ENCODE measurements around the gene CNKSR2.

The CNKSR2 gene

GRCh38 chrX:21657318-21658151 is 283.3 kb downstream of the CNKSR2 start:
- H3K27ac ChIP-seq: no peak overlapping the region
- no peak for TF ChIP-seq CTCF (IDR thresholded peaks at IDR 0.05)
- TF ChIP-seq ZFX (IDR thresholded peaks at IDR 0.05; ENCODE audit: borderline replicate concordance): no peak

- TF ChIP-seq CTCF (IDR thresholded peaks at IDR 0.05) (no peak), ZFX (IDR thresholded peaks at IDR 0.05; ENCODE audit: borderline replicate concordance) (no peak)
- H3K27ac ChIP-seq: no peak within 1 kb of the TSS
These were observed 284.0 kb downstream of the CNKSR2 start, which contains the start of gene KLHL34 for GRCh38 chrX:21658152-21658737. KLHL34 (minus strand) TSS chrX:21658330; CDS start chrX:21657788, 542 bp downstream.

- no peak for TF ChIP-seq ZFX (IDR thresholded peaks at IDR 0.05; ENCODE audit: borderline replicate concordance)
- TF ChIP-seq CTCF (IDR thresholded peaks at IDR 0.05): no peak
- no peak overlapping the region for H3K27ac ChIP-seq
These were observed 284.5 kb downstream of the CNKSR2 start for GRCh38 chrX:21658746-21659145.

- TF ChIP-seq CTCF (IDR thresholded peaks at IDR 0.05): no peak
- TF ChIP-seq ZFX (IDR thresholded peaks at IDR 0.05; ENCODE audit: borderline replicate concordance): no peak
- H3K27ac ChIP-seq: no peak overlapping the region
These were observed 285.1 kb downstream of the CNKSR2 start for GRCh38 chrX:21659320-21659719.

- no peak for TF ChIP-seq CTCF (IDR thresholded peaks at IDR 0.05)
- no peak for TF ChIP-seq ZFX (IDR thresholded peaks at IDR 0.05; ENCODE audit: borderline replicate concordance)
- no peak overlapping the region for H3K27ac ChIP-seq
These were observed 285.9 kb downstream of the CNKSR2 start for GRCh38 chrX:21660156-21660555.

- TF ChIP-seq CTCF (IDR thresholded peaks at IDR 0.05) (no peak), ZFX (IDR thresholded peaks at IDR 0.05; ENCODE audit: borderline replicate concordance) (no peak)
These were observed 287.1 kb downstream of the CNKSR2 start for GRCh38 chrX:21661316-21661715.

GRCh38 chrX:21662761-21663160 is 288.5 kb downstream of the CNKSR2 start:
- no peak for TF ChIP-seq ZFX (IDR thresholded peaks at IDR 0.05; ENCODE audit: borderline replicate concordance)
- TF ChIP-seq CTCF (IDR thresholded peaks at IDR 0.05): no peak
- H3K27ac ChIP-seq: no peak overlapping the region

More at GRCh38 chrX:21661316-21661715, 287.1 kb downstream of the CNKSR2 start:
- H3K27ac ChIP-seq: no peak overlapping the region
